ENCODE results near the gene COQ10B. TPM values are rescaled to one million over a fixed set of nuclear protein-coding genes. Genes with fewer than 3 reads are reported as not detected.

Gene COQ10B
- total RNA-seq, 5 donors from 2014 or later (not counting 1 experiment from before 2014, with no cell fraction given), result 27.3 to 51.4 (median 28.0) TPM

DNA sequence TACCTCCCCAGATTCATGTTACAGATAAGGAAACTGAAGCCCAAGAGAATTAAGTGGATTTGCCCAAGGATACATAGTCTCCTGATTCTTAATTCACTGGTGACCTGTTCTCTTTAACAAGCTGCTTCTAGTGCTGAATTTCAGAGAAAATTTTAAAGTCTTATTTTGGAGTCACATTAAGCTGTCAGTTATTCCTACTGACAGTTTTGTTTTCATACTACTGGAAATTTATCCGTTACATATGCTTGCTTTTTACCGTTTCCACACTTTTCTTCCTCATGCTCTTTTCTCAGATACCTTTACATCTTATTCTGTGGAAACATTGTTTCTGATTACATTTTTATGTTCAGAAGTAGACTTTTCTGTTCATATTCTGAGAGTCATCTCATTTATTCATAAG lies 63.8 kb downstream of the COQ10B start:
- Mint-ChIP-seq H3K27me3 (no peaks in the 10 kb centered on the region), H3K4me3 (peak overlapping the region; percentile 80 to 98 (median 97)), H3K9me3 (peaks cover 0 to 4% (median 0%) of the 10 kb centered on the region in 3 donors), H3K4me1 (peaks cover 52 to 56% (median 53%) of the 10 kb centered on the region in 3 donors), H3K36me3 (peaks cover 10% of the 10 kb centered on the region), H3K27ac (peak overlapping the region in 1 of 2 donors; percentile 58)
- POLR2A ChIA-PET, result interaction anchor here in 1 of 2 donors (0.8 to 2.9 kb wide), 4 partner anchors 15 to 82 kb away, joined by 4 to 36 read pairs (median 6); partner anchors contain the start of genes HSPD1, HSPE1 and SF3B1
- Histone ChIP-seq H3K27me3 (replicated peaks in 1 of 2; ENCODE audit: control insufficient read depth in 2 of 2, extremely low read depth in 1 of 2, insufficient read depth in 2 of 2, low read length in 1 of 2) (no peaks in the 10 kb centered on the region), H3K4me3 (ENCODE audit: control insufficient read depth in 1 of 2, extremely low read depth in 1 of 2, low read length in 1 of 2) (peak overlapping the region; percentile 72 to 85), H3K27ac (ENCODE audit: low read length) (peak overlapping the region; percentile 93), H3K36me3 (ENCODE audit: control insufficient read depth in 2 of 2, extremely low read depth in 1 of 2, insufficient read depth in 1 of 2, low read length in 1 of 2) (no peaks in the 10 kb centered on the region), H3K4me1 (ENCODE audit: control insufficient read depth in 1 of 2, extremely low read depth in 1 of 2, insufficient read depth in 2 of 2, low read length in 2 of 2) (peaks cover 10 to 16% of the 10 kb centered on the region in 2 experiments), H3K9me3 (no peaks in the 10 kb centered on the region)
- CTCF ChIA-PET, result interaction anchor here in 1 of 2 donors (0.9 to 1.6 kb wide), 4 partner anchors 15 to 82 kb away, joined by 3 to 4 read pairs (median 3); partner anchors contain the start of genes HSPD1, HSPE1 and SF3B1
- ATAC-seq (replicated peaks in 1 of 4) (no peak), DNase-seq (no peak)
- WGBS (ENCODE audit: insufficient coverage), result no CpG with 5 or more reads among the region's 2 CpGs

Other genes with a start within 250 kb of the COQ10B start
- 100 to 1,000 TPM; 225 to 333 (median 238) TPM for gene ANKRD44, start 142.8 kb upstream of the COQ10B start, total RNA-seq
- 100 to 1,000 TPM; 468 to 579 (median 497) TPM for gene SF3B1, start 18.5 kb upstream of the COQ10B start, total RNA-seq
- gene HSPD1, start 46.3 kb downstream of the COQ10B start, total RNA-seq, result 100 to 1,000 TPM; 125 to 164 (median 130) TPM
- gene HSPE1, start 46.8 kb downstream of the COQ10B start, total RNA-seq, result 10 to 100 TPM; 49.9 to 72.7 (median 55.1) TPM
- 10 to 100 TPM; 16.6 to 20.2 (median 17.7) TPM for gene MOB4, start 62.5 kb downstream of the COQ10B start, total RNA-seq
- gene RFTN2, start 222.0 kb downstream of the COQ10B start, total RNA-seq, result under 1 TPM in 2 of 5 donors, not detected in 3; 0.12 to 0.44 TPM

Measured in T-cell (primary cell).